C4-2B (cell line): ENCODE measurements around the gene CLSTN1.

ENCODE experiments used
- ZFX ChIP-seq: fragments of 450-650 bp; IDR thresholded peaks from 2 replicates; pipeline ENCODE4 v1.6.1; 2017
- TF ChIP-seq, protein P1 (sequence below): fragments of 450-650 bp; conservative IDR thresholded peaks from 2 replicates; pipeline ENCODE4 v1.5.1; 2017; ENCODE audit warnings: mild to moderate bottlenecking

DNA sequence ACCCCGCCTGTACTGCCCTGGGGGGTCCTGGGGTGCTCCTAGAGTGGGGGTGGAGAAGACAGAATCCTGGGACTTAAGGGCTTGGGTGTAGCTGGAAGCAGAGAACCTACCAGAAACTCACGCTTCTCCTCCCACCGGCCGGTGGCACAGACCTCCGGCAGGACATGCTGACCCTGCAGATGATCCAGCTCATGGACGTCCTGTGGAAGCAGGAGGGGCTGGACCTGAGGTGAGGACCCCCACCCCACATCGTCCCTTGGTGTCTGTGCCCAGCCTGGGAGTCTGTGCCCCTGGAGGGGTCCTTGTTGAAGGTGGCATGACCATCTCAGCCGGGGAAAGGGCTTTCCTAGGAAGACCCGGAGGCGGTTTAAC lies 101.4 kb downstream of the CLSTN1 start:
- TF ChIP-seq, protein P1, sequence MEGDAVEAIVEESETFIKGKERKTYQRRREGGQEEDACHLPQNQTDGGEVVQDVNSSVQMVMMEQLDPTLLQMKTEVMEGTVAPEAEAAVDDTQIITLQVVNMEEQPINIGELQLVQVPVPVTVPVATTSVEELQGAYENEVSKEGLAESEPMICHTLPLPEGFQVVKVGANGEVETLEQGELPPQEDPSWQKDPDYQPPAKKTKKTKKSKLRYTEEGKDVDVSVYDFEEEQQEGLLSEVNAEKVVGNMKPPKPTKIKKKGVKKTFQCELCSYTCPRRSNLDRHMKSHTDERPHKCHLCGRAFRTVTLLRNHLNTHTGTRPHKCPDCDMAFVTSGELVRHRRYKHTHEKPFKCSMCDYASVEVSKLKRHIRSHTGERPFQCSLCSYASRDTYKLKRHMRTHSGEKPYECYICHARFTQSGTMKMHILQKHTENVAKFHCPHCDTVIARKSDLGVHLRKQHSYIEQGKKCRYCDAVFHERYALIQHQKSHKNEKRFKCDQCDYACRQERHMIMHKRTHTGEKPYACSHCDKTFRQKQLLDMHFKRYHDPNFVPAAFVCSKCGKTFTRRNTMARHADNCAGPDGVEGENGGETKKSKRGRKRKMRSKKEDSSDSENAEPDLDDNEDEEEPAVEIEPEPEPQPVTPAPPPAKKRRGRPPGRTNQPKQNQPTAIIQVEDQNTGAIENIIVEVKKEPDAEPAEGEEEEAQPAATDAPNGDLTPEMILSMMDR = no peak
- no peak for TF ChIP-seq ZFX
